Stimulated activated CD4-positive, alpha-beta T cell treated with anti-CD3 and anti-CD28 coated beads, Interleukin-1b, Interleukin-23, amount 100 ng/mL, for 24 hours (primary cell): ENCODE results near the gene PRKN.

Experiments used
- DNase-seq, 4 experiments: peaks; one replicate each; pipeline ENCODE4 v3.0.0-alpha.2; 2020; ENCODE audit warnings: low read depth in 4 of 4, low spot score in 1 of 4

PRKN gene

GRCh38 chr6:162727322-162728182, at the start of gene PRKN, which contains the start of gene PACRG:
PRKN (minus strand) TSS chr6:162727766.
PACRG (plus strand) TSS chr6:162727974.
- peak; percentile 93 to 98 (median 96) for DNase-seq

GRCh38 chr6:162777091-162777490, 49.5 kb upstream of the PRKN start:
- DNase-seq = no peak

DNA sequence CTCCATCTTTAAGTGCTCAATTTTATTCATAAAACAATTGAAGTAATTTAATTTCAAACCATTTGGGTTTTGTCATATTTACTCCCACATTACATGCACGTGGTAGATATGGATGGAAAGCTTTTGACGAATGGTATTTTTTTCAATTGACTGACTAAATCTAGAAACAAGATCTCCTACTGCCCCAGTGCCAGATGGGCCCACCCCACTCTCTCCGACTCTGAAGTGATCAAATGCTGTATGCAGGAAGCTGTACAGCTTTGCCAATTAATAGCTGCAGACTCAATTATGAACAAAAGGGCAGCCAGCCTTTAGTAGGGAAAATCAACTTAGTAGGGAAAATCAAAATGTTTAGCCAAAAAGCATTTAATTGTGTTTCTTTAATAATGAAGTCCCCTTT, 46.4 kb upstream of the PRKN start:
- DNase-seq = no peak

GRCh38 chr6:162772466-162772865, 44.9 kb upstream of the PRKN start:
- no peak for DNase-seq

GRCh38 chr6:162770955-162771354, 43.4 kb upstream of the PRKN start:
- no peak for DNase-seq

DNA sequence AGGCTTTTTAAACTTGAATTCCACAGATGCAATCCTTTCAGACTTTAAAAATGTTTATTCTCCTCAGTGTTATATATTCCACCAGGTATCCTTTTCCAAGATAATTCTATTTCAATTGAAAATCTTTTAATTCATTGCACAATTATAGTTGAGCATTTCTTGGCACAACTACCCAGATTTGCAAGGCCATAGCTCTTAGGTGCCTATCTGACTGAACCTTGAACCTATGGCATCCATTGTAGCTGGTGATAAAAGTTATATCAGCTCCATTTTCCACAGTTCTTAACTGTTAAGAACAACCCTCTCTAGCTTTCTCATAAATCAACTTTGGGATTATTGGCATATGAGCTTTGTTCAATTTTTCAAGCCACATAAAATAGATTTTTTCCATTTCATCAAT, 42.6 kb upstream of the PRKN start:
- no peak for DNase-seq

GRCh38 chr6:162753775-162754174, 26.2 kb upstream of the PRKN start:
- DNase-seq = no peak

DNA sequence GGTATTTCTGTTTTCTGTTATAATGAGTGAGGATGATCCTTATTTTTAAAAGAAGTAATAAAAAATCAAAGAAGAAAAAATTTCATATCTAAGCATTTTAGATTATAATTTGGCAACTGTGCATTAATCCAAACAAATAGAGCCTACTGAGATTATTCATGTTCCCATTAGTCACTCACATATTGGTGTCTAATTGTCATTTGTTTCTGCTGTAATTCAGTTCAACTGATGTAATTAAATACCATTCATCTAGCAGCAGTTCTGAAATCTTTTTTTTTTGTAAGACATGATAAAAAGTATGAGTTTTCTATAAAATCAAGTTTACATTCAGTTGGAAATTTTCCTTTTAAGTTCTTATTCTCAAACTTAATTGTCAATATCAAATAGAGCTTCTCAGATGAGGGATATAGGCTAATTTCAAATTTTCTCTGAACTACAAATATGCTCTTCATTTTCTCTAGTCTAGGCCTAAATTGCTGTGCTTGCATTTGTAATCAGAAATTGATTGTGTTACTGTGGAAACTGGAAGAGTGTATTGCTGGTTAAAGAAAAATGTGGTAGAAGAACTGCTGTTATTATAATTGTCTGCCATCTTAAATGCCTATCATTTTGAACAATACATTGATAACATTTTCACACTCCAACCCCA, 23.8 kb upstream of the PRKN start:
- DNase-seq = no peak

DNA sequence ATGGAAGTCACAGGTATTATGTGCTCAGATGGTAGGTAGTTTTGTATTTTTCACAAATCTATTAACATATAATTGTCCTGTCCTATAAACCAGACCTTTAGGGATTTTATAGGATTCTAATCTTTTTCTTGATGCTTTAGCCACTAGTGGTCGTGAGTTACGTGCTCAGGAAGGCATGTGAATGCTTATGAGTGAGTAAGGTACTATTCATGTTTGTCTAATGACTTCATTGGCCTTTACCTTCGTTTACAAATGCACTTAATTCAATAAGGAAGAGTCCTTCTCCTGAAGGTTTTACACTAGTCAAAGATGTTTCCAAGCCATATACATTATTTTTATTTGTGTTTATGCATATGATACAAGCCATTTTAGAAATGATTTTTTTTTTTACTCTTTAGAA, 23.2 kb upstream of the PRKN start:
- DNase-seq = no peak

- DNase-seq = no peak
These were observed 9.4 kb upstream of the PRKN start for GRCh38 chr6:162736961-162737360.

GRCh38 chr6:162733489-162733888, 5.9 kb upstream of the PRKN start:
- no peak for DNase-seq

DNA sequence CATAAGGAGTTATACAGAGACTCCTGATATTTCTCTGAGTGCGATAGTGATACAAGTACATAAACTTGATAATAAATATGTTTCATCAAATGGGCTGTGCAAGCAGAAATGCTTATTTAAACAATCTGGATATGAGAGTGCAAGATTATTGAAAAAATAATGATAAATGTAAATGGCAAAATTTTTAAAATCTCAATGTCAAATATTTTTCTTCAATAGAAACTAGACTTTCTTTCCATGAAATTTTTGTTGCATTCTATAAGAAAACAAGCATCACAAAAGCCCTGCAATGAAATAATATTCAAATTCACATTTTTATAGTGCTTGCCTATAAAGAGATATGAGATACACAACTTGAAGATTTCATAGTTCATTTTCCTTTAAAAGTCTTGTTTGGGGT, 2.9 kb upstream of the PRKN start:
- DNase-seq = no peak

DNA sequence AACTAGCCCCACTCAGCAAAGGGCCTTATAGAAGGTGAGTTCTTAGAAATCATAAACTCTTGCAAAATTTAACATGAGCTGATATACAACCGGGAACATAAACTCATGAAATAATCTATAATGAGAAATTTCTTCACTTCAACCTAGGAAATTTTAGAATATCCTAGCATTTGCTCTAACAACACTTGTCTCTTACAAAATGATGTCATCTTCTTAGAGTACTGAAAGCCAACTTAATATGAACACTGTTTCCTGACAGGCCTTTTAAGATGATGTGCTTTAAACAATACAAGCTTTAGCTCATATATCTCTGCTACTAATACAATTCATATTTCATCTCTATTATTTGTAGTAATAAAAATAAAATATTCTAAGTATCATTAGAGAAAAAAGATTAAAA, 1.1 kb upstream of the PRKN start:
- DNase-seq = no peak

DNA sequence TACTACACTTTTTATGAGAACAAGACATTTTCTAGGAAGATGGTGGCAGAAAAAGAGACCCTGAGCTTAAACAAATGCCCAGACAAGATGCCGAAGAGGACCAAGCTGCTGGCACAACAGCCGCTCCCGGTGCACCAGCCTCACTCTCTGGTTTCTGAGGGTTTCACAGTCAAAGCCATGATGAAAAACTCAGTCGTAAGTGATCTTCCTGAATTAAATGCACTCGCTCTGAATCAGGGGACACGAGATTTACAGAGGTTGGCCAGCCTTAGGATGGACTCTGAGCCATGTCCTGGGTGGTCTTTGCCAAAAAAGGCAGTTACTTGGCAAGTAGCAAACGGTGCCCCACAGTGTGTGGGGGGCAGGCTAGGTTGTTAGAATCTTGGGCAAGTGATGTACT, 631 bp upstream of the PRKN start:
- DNase-seq = no peak

- DNase-seq = no peak
These were observed 632 bp downstream of the PRKN start for GRCh38 chr6:162726947-162727321.

DNA sequence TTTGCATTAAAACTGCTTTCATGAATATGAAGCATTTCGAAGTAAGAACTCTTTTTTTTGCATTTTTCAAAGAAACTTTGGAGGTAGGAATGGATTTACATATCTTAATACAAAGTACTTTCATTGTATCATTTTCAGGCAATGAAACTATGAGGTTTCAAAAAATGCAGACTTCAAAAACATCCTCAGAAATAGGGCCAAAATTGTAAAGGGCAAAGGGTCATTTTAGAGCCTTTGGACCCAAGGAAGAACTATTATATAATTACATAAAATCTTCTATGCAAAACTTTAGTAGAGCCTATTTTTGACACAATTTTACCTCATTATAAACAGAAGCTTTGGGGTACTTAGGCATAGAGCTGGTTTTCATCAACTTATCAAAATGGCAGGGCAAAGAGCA, 4.9 kb downstream of the PRKN start:
- DNase-seq = no peak

GRCh38 chr6:162722226-162722625, 5.3 kb downstream of the PRKN start:
- no peak for DNase-seq

GRCh38 chr6:162721404-162721687, 6.2 kb downstream of the PRKN start:
- no peak for DNase-seq

DNA sequence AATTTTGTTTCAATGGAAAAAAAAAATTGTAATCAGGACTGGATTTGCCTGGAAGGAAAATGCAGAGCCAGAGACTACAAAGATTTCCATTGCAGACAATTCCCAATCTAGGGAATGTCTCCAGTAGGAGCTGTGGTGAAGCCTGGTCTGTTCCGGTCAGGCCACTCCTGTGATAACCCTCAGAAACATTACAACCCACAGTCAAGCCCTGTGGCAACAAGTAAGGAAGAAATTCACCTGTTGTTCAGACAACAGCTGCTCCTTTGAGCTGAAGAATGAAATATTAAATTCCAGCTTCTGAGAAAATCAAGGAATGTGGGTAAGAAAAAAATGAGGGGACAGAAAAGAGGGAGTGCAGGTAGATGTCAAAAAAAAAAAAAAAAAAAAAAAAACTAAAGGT, 8.0 kb downstream of the PRKN start:
- DNase-seq = no peak

DNA sequence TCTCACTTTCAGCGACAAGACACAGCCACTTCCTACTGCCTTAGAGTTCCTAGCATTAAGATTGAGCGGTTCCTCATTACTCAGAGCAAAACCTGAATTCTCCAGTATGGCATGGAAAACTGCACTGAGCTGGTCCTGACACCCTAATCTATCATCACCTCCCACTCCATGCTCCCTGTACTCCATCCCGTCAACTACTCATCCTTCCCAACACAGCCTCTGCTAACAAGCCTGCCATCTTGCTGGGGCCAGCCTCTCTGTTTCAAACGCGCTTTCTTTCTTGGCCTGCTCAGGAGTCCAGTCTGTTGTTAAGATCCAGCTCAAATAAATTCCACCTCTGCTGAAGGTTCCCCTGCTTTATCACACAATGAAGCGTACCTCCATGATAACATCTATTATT, 12.0 kb downstream of the PRKN start:
- no peak for DNase-seq

DNA sequence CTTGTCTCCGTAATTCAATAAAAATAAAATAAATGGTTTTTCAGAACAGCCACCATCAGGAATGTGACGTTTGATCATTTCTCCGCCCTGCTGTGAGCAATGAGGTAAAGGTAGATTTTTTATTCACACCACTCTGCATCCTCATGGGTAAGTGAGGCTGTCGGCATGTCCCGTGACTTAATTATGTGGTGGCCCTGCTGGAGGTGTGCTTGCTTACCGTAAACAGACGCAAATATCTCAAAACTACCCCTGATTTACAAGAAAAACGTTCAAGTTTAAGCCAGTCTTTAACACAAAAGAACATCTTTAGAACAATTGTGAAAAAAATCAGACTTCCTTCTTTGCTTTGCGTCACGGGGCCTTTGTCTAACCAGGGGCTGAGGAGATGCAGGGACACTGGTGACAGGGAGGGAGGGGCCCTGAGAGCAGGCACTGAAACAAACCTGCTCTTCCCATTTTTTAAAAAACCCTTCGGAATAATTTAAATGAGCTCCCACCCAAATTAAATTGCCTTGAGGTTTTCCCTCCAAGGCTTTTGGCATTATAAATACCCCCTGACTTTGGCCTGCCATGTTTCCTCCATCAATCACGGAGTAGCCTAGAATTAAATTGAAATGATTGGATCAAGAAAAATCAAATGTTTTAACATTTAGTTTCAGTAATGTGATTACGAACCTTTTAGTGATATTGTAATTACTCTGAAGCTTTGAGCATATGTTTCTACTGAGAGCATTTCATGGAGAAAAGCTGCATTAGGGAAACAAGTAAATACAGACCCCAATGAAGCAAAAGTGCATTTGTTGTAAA, 13.4 kb downstream of the PRKN start:
- no peak for DNase-seq

- no peak for DNase-seq
These were observed 14.9 kb downstream of the PRKN start for GRCh38 chr6:162712694-162713093.
